AG10803 (cell line): Measurements from ENCODE around the gene RALGAPA1.
A peak's percentile ranks its signal among the peaks of the same experiment; 100 is the strongest.

Source experiments
- DNase-seq: peaks from one replicate; pipeline ENCODE4 v3.0.0; 2010; ENCODE audit warnings: low read depth
- H3K4me3 ChIP-seq: 2 replicates; pipeline ENCODE4 v1.5.1; 2011; ENCODE audit warnings: mild to moderate bottlenecking, low read length, control low read depth
- TF ChIP-seq, protein P1 (sequence below): conservative IDR thresholded peaks from 2 replicates; pipeline ENCODE4 v1.5.1; 2011; ENCODE audit warnings: mild to moderate bottlenecking, low read length, control low read depth, inconsistent platforms

The RALGAPA1 gene

GRCh38 chr14:35808638-35809563 is at the start of gene RALGAPA1:
RALGAPA1 (minus strand) TSS chr14:35809295; CDS start chr14:35808835, 460 bp downstream.
- peak within 1 kb of the TSS; percentile 80 for H3K4me3 ChIP-seq
- DNase-seq = peak; percentile 98
- TF ChIP-seq, protein P1, sequence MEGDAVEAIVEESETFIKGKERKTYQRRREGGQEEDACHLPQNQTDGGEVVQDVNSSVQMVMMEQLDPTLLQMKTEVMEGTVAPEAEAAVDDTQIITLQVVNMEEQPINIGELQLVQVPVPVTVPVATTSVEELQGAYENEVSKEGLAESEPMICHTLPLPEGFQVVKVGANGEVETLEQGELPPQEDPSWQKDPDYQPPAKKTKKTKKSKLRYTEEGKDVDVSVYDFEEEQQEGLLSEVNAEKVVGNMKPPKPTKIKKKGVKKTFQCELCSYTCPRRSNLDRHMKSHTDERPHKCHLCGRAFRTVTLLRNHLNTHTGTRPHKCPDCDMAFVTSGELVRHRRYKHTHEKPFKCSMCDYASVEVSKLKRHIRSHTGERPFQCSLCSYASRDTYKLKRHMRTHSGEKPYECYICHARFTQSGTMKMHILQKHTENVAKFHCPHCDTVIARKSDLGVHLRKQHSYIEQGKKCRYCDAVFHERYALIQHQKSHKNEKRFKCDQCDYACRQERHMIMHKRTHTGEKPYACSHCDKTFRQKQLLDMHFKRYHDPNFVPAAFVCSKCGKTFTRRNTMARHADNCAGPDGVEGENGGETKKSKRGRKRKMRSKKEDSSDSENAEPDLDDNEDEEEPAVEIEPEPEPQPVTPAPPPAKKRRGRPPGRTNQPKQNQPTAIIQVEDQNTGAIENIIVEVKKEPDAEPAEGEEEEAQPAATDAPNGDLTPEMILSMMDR = peak; percentile 54

- H3K4me3 ChIP-seq = no peak overlapping the region
- DNase-seq = peak; percentile 51
- TF ChIP-seq, protein P1 = no peak
Observed at GRCh38 chr14:35858521-35859209, 49.6 kb upstream of the RALGAPA1 start.

- no peak overlapping the region for H3K4me3 ChIP-seq
- no peak for DNase-seq
- TF ChIP-seq, protein P1 = no peak
Observed at GRCh38 chr14:35855876-35856481, 46.9 kb upstream of the RALGAPA1 start.

GRCh38 chr14:35854696-35855270 is 45.7 kb upstream of the RALGAPA1 start:
- TF ChIP-seq, protein P1 = no peak
- no peak for DNase-seq
- H3K4me3 ChIP-seq = no peak overlapping the region

DNA sequence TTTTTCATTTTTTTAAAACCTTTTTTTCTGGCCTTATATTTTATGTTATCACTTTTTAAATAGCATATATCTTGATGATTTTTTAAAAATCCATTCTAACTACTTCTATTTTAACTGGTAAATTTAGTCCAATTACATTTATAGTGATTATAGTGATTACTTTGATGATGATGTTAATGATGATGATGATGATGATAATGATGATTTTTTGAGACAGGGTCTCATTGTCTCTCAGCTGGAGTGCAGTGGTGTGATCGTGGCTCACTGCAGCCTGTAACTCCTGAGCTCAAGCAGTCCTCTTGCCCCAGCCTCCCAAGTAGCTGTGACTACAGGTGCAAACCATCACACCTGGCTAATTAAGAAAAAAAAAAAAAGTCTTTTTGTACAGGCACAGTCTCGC is 44.1 kb upstream of the RALGAPA1 start:
- TF ChIP-seq, protein P1 = no peak
- no peak overlapping the region for H3K4me3 ChIP-seq
- DNase-seq = no peak

DNA sequence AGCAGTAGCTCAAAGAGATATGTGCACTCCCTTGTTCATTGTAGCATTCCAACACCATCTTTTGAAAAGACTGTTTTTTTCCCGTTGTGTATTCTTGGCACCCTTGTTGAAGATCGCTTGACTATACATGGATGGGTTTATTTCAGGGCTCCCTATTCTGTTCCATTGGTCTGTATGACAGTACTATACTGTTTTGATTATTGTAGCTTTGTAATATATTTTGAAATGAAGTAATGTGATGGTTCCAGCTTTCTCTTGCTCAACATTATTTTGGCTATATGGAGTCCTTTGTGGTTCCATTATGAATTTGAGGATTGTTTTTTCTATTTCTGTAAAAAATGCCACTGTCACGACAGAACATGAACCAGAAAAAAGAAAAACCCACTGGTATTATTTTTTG is 42.7 kb upstream of the RALGAPA1 start:
- no peak overlapping the region for H3K4me3 ChIP-seq
- no peak for DNase-seq
- TF ChIP-seq, protein P1 = no peak
